VCaP (cell line): Measurements from ENCODE around the gene IGF2BP3.
A peak's percentile ranks its signal among the peaks of the same experiment; 100 is the strongest.

ENCODE experiments used
- H3K27ac ChIP-seq: fragments of 450-650 bp; 2 replicates; pipeline ENCODE4 v1.5.1; 2017
- TF ChIP-seq, protein P1 (sequence below): fragments of 450-650 bp; conservative IDR thresholded peaks from 2 replicates; pipeline ENCODE4 v1.5.1; 2017; ENCODE audit warnings: mild to moderate bottlenecking, moderate library complexity

Gene IGF2BP3

DNA sequence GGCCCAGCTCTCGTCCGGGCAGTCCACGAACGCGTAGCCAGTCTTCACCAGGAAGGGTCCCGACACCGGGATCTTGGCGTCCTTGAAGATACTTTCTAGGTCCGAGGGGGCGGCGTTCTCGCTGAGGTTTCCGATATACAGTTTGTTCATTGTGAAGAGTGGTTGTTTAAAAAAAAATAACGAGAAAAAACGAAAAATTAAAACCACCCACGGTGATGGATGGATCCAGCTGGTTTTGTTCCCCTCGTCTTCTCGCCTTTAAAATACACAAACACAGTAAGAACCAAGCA lies 385 bp downstream of the IGF2BP3 start:
- TF ChIP-seq, protein P1, sequence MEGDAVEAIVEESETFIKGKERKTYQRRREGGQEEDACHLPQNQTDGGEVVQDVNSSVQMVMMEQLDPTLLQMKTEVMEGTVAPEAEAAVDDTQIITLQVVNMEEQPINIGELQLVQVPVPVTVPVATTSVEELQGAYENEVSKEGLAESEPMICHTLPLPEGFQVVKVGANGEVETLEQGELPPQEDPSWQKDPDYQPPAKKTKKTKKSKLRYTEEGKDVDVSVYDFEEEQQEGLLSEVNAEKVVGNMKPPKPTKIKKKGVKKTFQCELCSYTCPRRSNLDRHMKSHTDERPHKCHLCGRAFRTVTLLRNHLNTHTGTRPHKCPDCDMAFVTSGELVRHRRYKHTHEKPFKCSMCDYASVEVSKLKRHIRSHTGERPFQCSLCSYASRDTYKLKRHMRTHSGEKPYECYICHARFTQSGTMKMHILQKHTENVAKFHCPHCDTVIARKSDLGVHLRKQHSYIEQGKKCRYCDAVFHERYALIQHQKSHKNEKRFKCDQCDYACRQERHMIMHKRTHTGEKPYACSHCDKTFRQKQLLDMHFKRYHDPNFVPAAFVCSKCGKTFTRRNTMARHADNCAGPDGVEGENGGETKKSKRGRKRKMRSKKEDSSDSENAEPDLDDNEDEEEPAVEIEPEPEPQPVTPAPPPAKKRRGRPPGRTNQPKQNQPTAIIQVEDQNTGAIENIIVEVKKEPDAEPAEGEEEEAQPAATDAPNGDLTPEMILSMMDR = no peak
- peak overlapping the region; percentile 64 for H3K27ac ChIP-seq

DNA sequence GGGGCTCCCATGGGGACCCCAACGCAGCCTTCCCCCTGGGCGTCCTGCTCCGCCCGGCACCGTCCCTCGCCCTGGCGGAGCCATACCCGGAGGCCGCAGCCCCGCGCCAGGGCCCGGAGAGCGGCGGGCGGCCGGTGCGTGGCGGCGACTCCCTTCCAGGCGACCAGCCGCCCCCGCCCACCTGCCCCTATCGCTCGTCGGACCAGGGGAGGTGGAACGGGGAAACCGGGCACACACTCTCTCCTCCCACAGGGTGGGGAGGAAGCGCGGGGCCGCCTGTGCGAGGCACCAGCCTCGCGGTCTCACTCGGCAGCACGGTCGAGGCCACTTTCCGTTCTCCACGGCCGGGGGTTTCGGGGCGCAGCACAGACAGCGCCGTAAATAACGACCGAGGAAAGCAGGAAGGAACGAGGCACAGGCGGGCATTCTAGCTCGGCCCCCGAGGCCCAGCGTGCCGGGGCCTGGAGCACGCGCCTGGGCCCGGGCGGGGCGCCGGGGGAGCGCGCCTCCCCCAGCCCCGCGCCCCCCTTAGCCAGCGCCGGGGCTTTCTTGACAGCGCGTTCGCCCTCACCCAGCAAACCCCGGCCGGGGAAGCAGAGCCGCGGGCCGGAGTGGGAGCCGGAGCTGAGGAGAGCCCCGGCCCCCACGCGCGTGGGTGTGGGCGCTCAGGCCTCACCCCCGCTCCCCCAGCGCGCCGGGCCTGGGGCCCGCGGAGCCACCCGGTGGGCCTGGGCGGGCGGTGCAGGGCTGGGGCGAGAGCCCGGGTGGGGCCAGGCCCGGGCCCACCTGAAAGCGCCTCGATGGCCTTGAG lies 936 bp downstream of the IGF2BP3 start:
- no peak overlapping the region; the same call in 1 of the 2 replicates for H3K27ac ChIP-seq
- TF ChIP-seq, protein P1 = no peak

DNA sequence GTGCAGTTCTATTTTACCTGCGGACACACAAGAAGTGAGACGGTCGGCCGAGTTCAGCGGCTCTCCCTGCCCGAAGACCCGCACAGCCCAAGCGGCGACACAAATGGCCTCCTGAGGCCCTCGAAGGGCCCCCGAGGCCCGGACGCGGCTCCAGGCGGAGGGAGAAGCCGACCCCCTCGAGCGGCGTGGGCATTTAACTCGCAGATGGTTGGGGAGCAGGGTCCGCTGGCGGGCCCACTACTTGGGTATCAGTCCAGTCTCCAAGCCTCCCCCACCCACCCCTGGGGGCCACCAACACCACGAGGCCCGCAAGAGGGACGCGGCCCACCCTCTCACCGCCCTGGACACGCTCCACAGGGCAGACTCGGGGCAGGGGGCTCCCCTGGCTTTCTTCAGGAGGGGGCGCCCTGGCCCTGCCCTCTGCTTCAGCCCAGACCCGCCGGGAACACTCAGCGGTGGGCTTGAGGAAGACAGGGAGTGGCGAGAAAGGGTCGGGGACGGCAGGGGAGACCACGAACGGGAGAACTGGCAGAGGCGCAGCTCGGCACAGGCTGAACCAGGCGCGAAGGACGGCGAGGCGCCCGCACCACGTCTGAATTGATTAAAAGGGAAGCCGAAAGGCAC lies 1.7 kb downstream of the IGF2BP3 start:
- TF ChIP-seq, protein P1 = no peak
- no peak overlapping the region for H3K27ac ChIP-seq

DNA sequence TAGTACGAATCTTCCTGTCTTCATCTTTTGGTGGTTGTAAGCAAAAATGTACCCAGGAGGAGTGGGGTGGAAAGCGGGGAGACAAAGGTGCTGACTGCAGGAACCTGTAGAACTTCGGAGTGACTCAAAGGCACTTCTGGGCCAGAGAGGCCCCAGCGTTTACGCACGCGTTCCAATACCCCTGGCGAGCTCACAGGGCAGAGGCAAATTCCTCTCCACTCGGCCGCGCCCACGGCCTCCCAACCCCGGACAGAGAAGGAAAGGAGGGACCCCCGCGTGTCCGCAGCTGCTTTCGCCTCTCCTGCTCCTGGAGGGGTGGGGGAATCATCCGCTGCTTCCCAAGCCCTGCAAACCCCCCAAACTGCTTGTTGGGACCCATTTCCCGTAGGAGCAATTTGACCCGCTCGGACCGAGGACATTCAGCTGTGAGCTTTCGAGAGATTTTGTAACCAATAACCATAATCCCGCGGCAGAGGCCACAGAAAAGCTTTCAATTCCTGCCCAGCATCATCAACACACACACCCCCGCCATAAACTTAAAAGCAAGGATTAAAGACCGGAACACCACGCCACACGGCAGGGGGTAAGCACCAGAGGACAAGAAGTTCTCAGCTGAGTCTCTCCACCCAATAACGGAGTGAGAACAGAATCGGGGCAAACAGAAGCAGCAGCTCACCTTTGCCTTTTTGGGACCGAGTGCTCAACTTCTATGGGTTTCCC lies 2.3 kb downstream of the IGF2BP3 start:
- TF ChIP-seq, protein P1 = no peak
- no peak overlapping the region for H3K27ac ChIP-seq

DNA sequence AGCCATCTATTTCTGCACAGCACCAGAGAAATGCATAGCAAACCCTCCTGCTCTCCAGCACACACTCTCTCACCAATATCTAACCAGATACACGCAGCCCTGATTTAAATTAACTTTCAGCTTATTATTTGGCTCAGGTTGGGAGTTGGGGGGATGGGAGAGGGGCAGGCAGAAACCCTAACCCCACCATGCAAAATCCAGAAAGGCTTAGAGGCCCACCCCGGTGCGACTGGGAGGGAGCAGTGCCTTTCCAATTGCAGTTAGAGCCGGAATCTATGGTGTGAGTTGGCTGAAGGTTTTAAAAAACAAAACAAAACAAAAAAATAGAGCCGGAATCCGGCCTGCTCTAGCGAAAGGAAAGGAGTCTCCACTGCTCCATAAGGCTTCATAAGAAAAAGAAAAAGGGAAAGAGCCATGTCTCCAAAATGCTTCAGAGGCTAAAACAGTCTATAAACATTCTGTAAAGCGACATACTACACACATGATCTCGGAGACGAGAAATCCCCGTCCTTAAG lies 2.9 kb downstream of the IGF2BP3 start:
- H3K27ac ChIP-seq = no peak overlapping the region
- TF ChIP-seq, protein P1 = no peak

DNA sequence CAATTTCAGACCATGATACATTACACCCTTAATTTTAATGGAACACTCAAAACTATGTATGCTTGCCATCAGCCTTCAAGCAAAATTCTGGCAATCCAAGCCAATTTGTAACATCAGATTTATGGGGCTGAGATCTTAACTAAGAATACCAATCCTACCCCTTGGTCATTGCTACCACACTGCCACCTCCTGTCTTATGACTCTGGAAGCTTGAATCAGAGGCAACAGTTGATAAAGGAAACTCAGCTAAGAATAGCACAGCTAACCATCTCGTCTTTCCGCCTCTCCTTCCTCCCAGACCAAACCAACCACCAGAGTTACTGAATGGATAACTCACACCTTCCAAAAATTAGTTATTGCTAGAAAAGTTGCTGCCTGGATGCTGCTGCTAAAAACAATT lies 7.4 kb downstream of the IGF2BP3 start:
- TF ChIP-seq, protein P1 = peak; percentile 27; the same call in 1 of the 2 replicates
- H3K27ac ChIP-seq = no peak overlapping the region

DNA sequence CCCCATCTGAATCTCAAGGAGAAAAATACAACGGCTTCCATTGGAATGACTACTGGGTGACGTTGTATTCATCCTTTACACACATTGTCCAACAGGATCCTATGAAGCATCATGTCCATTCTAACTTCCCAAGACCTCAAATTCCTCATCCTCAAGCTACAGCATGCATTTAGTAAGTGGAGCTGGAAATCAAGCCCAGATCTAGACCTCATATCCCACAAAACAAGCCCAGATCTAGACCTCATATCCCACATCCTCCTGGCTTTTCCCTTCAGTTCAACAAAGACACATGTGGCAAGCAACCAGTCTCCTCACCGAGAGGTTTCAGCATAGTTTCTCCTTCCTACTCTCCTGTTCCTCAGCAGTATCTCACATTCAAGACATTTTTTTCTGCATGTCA lies 12.2 kb downstream of the IGF2BP3 start:
- TF ChIP-seq, protein P1 = no peak
- no peak overlapping the region for H3K27ac ChIP-seq
